Measurements from ENCODE around the gene NPAS2. TPM values are rescaled to one million over a fixed set of nuclear protein-coding genes. Genes with fewer than 3 reads are reported as not detected.

The NPAS2 gene
- total and polyA plus RNA-seq, 2 donors (not counting 3 experiments of a cell fraction or from before 2014, with no cell fraction given): 29.0 to 53.9 TPM

DNA sequence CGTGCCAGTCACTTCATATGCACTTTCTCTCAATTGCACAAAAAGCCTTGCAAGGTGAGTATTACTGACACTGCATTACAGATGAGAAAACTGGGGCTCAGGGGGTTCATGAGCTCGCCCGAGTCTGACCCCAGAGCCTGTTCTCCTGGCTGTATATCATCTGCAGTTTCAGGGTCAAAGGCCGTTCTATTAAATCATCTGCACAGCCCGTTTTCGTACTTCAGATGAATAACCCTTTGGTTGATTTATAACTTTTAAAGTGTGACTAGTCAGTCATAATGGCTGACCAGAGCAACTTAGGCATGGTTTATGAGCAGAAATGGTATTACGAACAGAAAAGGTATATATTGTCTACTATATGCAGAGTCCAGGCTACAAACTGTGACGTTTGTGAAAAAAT lies 35.3 kb upstream of the NPAS2 start:
- intact Hi-C loops (cut with micrococcal nuclease) (no loop called here), dilution Hi-C loops (cut with MboI; ENCODE audit: extremely low pct_ligation_motif_present, low sequenced_read_pairs) (no loop called here)
- FAIRE-seq (no peak), DNase-seq (ENCODE audit: low read depth, low spot score) (no peak)
- CTCF ChIA-PET: no interaction called here
- Histone ChIP-seq H3K9me3 (replicated peaks; ENCODE audit: control insufficient read depth, insufficient read depth, low read length) (no peaks in the 10 kb centered on the region), H3K9me1 (replicated peaks; ENCODE audit: control insufficient read depth, extremely low read depth, insufficient read depth, low read length) (no peaks in the 10 kb centered on the region), H3K9ac (replicated peaks; ENCODE audit: extremely low read depth, insufficient read depth, low read length) (no peak overlapping the region), H2AFZ (ENCODE audit: low read depth, low read length) (no peak overlapping the region), H4K20me1 (replicated peaks; ENCODE audit: control insufficient read depth, extremely low read depth, insufficient read depth, low read length) (no peaks in the 10 kb centered on the region), H3K36me3 (ENCODE audit: control insufficient read depth in 2 of 2, extremely low read depth in 1 of 2, insufficient read depth in 2 of 2, low read length in 2 of 2) (no peaks in the 10 kb centered on the region), H3K79me2 (ENCODE audit: control insufficient read depth, insufficient read depth, low read length) (no peaks in the 10 kb centered on the region), H3K4me1 (ENCODE audit: control insufficient read depth, extremely low read depth, insufficient read depth, low read length) (peaks cover 37% of the 10 kb centered on the region), H3K27ac (ENCODE audit: insufficient read depth, low read depth, low read length) (no peak overlapping the region), H3K4me3 (replicated peaks in 1 of 3; ENCODE audit: insufficient read depth in 1 of 3, low read depth in 1 of 3, low read length in 3 of 3) (no peak overlapping the region), H3K27me3 (ENCODE audit: control insufficient read depth in 2 of 2, insufficient read depth in 2 of 2, low read length in 2 of 2) (no peaks in the 10 kb centered on the region), H3K4me2 (ENCODE audit: insufficient read depth, low read length) (no peak overlapping the region)
- no TSS peak for BruUV-seq (replicated peaks)
- POLR2A ChIA-PET: no interaction called here
- TF ChIP-seq, protein P1, sequence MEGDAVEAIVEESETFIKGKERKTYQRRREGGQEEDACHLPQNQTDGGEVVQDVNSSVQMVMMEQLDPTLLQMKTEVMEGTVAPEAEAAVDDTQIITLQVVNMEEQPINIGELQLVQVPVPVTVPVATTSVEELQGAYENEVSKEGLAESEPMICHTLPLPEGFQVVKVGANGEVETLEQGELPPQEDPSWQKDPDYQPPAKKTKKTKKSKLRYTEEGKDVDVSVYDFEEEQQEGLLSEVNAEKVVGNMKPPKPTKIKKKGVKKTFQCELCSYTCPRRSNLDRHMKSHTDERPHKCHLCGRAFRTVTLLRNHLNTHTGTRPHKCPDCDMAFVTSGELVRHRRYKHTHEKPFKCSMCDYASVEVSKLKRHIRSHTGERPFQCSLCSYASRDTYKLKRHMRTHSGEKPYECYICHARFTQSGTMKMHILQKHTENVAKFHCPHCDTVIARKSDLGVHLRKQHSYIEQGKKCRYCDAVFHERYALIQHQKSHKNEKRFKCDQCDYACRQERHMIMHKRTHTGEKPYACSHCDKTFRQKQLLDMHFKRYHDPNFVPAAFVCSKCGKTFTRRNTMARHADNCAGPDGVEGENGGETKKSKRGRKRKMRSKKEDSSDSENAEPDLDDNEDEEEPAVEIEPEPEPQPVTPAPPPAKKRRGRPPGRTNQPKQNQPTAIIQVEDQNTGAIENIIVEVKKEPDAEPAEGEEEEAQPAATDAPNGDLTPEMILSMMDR (IDR thresholded peaks at IDR 0.05; ENCODE audit: extremely low read depth in 1 of 2, insufficient read depth in 1 of 2, low read depth in 1 of 2, low read length in 2 of 2): no peak
- TF ChIP-seq EZH2 (IDR thresholded peaks at IDR 0.05; ENCODE audit: borderline replicate concordance, low read depth, low read length, severe bottlenecking) (no peak), POLR2A (IDR thresholded peaks at IDR 0.05; ENCODE audit: low read depth, low read length) (no peak), JUN (IDR thresholded peaks at IDR 0.05; ENCODE audit: borderline replicate concordance, insufficient read depth, insufficient read length, low read depth) (no peak), GATA2 (IDR thresholded peaks at IDR 0.05; ENCODE audit: insufficient read depth, insufficient read length, low read depth, low read length) (no peak), FOS (IDR thresholded peaks at IDR 0.05; ENCODE audit: borderline replicate concordance, insufficient read depth, low read length) (no peak), POLR2AphosphoS5 (IDR thresholded peaks at IDR 0.05; ENCODE audit: insufficient read depth, low read depth, low read length) (no peak), MYC (IDR thresholded peaks at IDR 0.05; ENCODE audit: low read depth, low read length) (no peak)
- TF ChIP-seq, protein P2, sequence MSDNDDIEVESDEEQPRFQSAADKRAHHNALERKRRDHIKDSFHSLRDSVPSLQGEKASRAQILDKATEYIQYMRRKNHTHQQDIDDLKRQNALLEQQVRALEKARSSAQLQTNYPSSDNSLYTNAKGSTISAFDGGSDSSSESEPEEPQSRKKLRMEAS (IDR thresholded peaks at IDR 0.05; ENCODE audit: insufficient read depth, insufficient read length): no peak
